Measurements from ENCODE around the gene SFRP2.

SFRP2 gene

DNA sequence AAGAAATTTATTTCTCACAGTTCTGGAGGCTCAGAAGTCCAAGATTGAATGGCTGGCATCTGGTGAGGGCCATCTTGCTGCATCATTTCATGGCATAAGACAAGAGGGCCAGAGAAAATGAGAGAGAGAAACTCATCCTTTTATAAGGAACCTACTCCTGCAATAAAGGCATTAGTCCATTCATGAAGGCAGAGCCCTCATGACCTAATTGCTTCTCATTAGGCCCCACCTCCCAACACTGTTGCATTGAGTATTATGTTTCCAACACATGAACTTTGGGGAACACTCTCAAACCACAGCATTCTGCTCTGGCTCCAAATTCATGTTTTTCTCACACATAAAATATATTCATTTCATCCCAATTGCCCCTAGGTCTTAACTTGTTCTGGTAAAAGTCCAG, 43.2 kb downstream of the SFRP2 start:
- H3K36me3 ChIP-seq (ENCODE audit: insufficient read depth, low read length) = no peaks in the 10 kb centered on the region
- H3K27me3 ChIP-seq (ENCODE audit: control insufficient read depth, insufficient read depth, low read length) = peaks cover 2% of the 10 kb centered on the region
- H3K4me1 ChIP-seq (ENCODE audit: control insufficient read depth, insufficient read depth, low read length) = no peaks in the 10 kb centered on the region
- no peak overlapping the region for H3K9ac ChIP-seq (ENCODE audit: low read depth, low read length)
- no peak overlapping the region for H3K4me3 ChIP-seq (ENCODE audit: low read length)
- no peaks in the 10 kb centered on the region for H3K9me3 ChIP-seq (replicated peaks; ENCODE audit: low read length)
- H3K4me2 ChIP-seq (ENCODE audit: low read length) = no peak overlapping the region

DNA sequence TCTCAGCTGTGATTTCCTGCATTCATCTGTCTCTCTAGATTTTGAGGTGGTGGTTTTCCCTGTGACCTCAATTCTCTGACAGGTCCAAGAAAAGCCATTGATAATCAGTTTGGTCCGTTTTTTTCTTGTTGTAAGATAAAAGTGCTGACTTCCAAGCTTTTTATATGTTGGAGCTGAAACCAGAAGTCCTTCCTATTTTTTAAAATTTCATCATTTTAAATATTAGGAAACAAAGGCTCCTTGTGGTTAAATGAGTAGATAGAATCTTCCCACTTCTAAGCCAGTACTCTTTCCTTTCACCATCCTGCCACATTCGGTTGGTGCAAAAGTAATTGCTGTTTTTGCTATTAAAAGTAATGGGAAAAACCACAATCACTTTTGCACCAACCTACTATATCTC, 47.3 kb downstream of the SFRP2 start:
- H3K27me3 ChIP-seq (ENCODE audit: control insufficient read depth, insufficient read depth, low read length) = peaks cover 2% of the 10 kb centered on the region
- no peak overlapping the region for H3K9ac ChIP-seq (ENCODE audit: low read depth, low read length)
- no peak overlapping the region for H3K4me2 ChIP-seq (ENCODE audit: low read length)
- H3K4me1 ChIP-seq (ENCODE audit: control insufficient read depth, insufficient read depth, low read length) = no peaks in the 10 kb centered on the region
- no peaks in the 10 kb centered on the region for H3K36me3 ChIP-seq (ENCODE audit: insufficient read depth, low read length)
- no peaks in the 10 kb centered on the region for H3K9me3 ChIP-seq (replicated peaks; ENCODE audit: low read length)
- H3K4me3 ChIP-seq (ENCODE audit: low read length) = no peak overlapping the region

DNA sequence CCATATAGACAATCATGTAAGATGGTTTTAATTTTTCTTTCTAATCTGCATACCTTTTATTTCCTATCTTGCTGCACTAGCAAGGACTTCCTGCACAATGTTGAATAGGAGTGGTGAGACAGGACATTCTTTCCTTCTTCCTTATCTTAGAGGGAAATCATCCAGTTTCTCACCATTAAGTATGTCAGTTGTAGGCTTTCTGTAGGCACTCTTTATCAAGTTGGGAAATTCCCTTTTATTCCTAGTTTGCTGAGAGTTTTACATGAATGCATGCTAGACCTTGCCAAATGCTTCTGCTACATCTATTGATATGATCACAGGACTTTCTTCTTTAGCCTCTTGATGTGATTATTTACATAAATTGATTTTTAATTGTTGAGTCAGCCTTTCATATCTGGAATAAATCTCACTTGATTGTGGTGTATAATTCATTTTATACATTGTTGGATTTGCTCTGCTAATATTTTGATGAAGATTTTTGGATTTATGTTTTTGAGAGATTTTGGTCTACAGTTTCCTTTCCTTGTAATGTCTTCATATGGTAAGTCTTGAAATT, 52.9 kb downstream of the SFRP2 start:
- Histone ChIP-seq H3K9me3 (replicated peaks; ENCODE audit: low read length) (no peaks in the 10 kb centered on the region), H3K27me3 (ENCODE audit: control insufficient read depth, insufficient read depth, low read length) (no peaks in the 10 kb centered on the region), H3K4me3 (ENCODE audit: low read length) (no peak overlapping the region), H3K9ac (ENCODE audit: low read depth, low read length) (no peak overlapping the region), H3K4me1 (ENCODE audit: control insufficient read depth, insufficient read depth, low read length) (peaks cover 10% of the 10 kb centered on the region), H3K36me3 (ENCODE audit: insufficient read depth, low read length) (no peaks in the 10 kb centered on the region), H3K4me2 (ENCODE audit: low read length) (no peak overlapping the region)

- Histone ChIP-seq H3K4me2 (ENCODE audit: low read length) (no peak overlapping the region), H3K9me3 (replicated peaks; ENCODE audit: low read length) (no peaks in the 10 kb centered on the region), H3K27me3 (ENCODE audit: control insufficient read depth, insufficient read depth, low read length) (no peaks in the 10 kb centered on the region), H3K4me1 (ENCODE audit: control insufficient read depth, insufficient read depth, low read length) (peaks cover 12% of the 10 kb centered on the region), H3K36me3 (ENCODE audit: insufficient read depth, low read length) (no peaks in the 10 kb centered on the region), H3K9ac (ENCODE audit: low read depth, low read length) (no peak overlapping the region), H3K4me3 (ENCODE audit: low read length) (no peak overlapping the region)
Observed at GRCh38 chr4:153733751-153734448, 55.0 kb downstream of the SFRP2 start.

DNA sequence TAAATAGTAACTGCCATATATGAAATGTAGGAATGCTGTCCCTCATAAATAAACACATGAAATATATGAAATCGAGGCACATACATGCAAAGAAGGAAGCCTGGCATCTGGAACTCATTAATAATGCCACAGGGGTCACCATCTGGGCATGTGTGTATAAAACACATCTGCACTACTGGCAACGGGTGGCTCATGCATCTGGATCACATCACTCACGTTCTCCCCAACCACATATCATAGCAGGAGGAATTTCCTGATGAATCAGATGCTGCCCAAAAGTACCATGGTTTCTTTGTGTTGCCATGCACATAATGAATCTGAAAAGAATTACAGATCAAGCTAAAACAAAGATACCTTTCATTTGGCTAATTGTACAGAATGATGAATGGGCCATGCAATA, 57.6 kb downstream of the SFRP2 start:
- H3K4me2 ChIP-seq (ENCODE audit: low read length) = peak overlapping the region; percentile 17
- H3K4me1 ChIP-seq (ENCODE audit: control insufficient read depth, insufficient read depth, low read length) = peaks cover 12% of the 10 kb centered on the region
- H3K9ac ChIP-seq (ENCODE audit: low read depth, low read length) = no peak overlapping the region
- H3K9me3 ChIP-seq (replicated peaks; ENCODE audit: low read length) = no peaks in the 10 kb centered on the region
- H3K4me3 ChIP-seq (ENCODE audit: low read length) = no peak overlapping the region
- H3K36me3 ChIP-seq (ENCODE audit: insufficient read depth, low read length) = no peaks in the 10 kb centered on the region
- no peaks in the 10 kb centered on the region for H3K27me3 ChIP-seq (ENCODE audit: control insufficient read depth, insufficient read depth, low read length)
